Hematopoietic multipotent progenitor cell treated with erythropoietin and hydrocortisone succinate and interleukin-3 and kit ligand, for 8 days (in vitro differentiated cells): Measurements from ENCODE around the gene ATG14.
"Not testable (repeated sequence)": the region's sequence is repeated elsewhere in the genome, so short reads cannot be mapped to it uniquely, and the experiment has no call there.

ENCODE experiments used
- DNase-seq: peaks from one replicate; pipeline ENCODE4 v3.0.0-alpha.2; 2015

Gene ATG14

GRCh38 chr14:55432628-55433027, 21.0 kb upstream of the ATG14 start:
- no peak for DNase-seq

GRCh38 chr14:55430024-55430690, 18.5 kb upstream of the ATG14 start:
- DNase-seq: peak; percentile 89

- DNase-seq: no peak
Observed at GRCh38 chr14:55427439-55427838, 15.8 kb upstream of the ATG14 start.

GRCh38 chr14:55426891-55427290, 15.3 kb upstream of the ATG14 start:
- DNase-seq: no peak

GRCh38 chr14:55425091-55425490, 13.5 kb upstream of the ATG14 start:
- DNase-seq: no peak

GRCh38 chr14:55423969-55424368, 12.3 kb upstream of the ATG14 start:
- DNase-seq: no peak

GRCh38 chr14:55422338-55422737, 10.7 kb upstream of the ATG14 start:
- not testable (repeated sequence) for DNase-seq

GRCh38 chr14:55419663-55420062, 8.0 kb upstream of the ATG14 start:
- no peak for DNase-seq

- peak; percentile 15 for DNase-seq
Observed at GRCh38 chr14:55418411-55418810, 6.8 kb upstream of the ATG14 start.

- peak; percentile 82 for DNase-seq
Observed at GRCh38 chr14:55417955-55418354, 6.3 kb upstream of the ATG14 start.

GRCh38 chr14:55416866-55417265, 5.2 kb upstream of the ATG14 start:
- peak; percentile 73 for DNase-seq

GRCh38 chr14:55414551-55414950, 2.9 kb upstream of the ATG14 start:
- no peak for DNase-seq

- no peak for DNase-seq
Observed at GRCh38 chr14:55412676-55413075, 1.0 kb upstream of the ATG14 start.

GRCh38 chr14:55410876-55411275, 754 bp downstream of the ATG14 start:
- DNase-seq: no peak

- no peak for DNase-seq
Observed at GRCh38 chr14:55404173-55404854, 7.3 kb downstream of the ATG14 start.

GRCh38 chr14:55401751-55402150, 9.9 kb downstream of the ATG14 start:
- no peak for DNase-seq

- DNase-seq: peak; percentile 28
Observed at GRCh38 chr14:55399852-55400251, 11.8 kb downstream of the ATG14 start.

GRCh38 chr14:55399183-55399582, 12.4 kb downstream of the ATG14 start:
- DNase-seq: no peak

- peak; percentile 35 for DNase-seq
Observed at GRCh38 chr14:55398679-55399078, 13.0 kb downstream of the ATG14 start.

- DNase-seq: no peak
Observed at GRCh38 chr14:55389330-55389729, 22.3 kb downstream of the ATG14 start.

- DNase-seq: peak; percentile 62
Observed at GRCh38 chr14:55388160-55388559, 23.5 kb downstream of the ATG14 start.

- DNase-seq: no peak
Observed at GRCh38 chr14:55387121-55387520, 24.5 kb downstream of the ATG14 start.

GRCh38 chr14:55386037-55386808, 25.4 kb downstream of the ATG14 start:
- peak; percentile 58 for DNase-seq

- no peak for DNase-seq
Observed at GRCh38 chr14:55384536-55384935, 27.1 kb downstream of the ATG14 start.
